OCI-LY1 (cell line): ENCODE measurements around the gene B4GALNT1.
"Not testable (repeated sequence)": the region's sequence is repeated elsewhere in the genome, so short reads cannot be mapped to it uniquely, and the experiment has no call there.

ENCODE experiments used
- H2AFZ ChIP-seq: fragments of 200-600 bp; sonication (generic), shearing (Covaris generic); 2 replicates; pipeline ENCODE4 v1.6.0; 2014; ENCODE audit warnings: antibody characterized with exemption, mild to moderate bottlenecking, low read length
- H3F3A ChIP-seq: fragments of 200-600 bp; sonication (generic), shearing (Covaris generic); 2 replicates; pipeline ENCODE4 v1.6.0; 2014; ENCODE audit warnings: mild to moderate bottlenecking, antibody characterized with exemption, low read length, moderate library complexity; ENCODE audit not compliant: insufficient read depth
- H3K27ac ChIP-seq: fragments of 200-600 bp; sonication (generic); 2 replicates; pipeline ENCODE4 v1.5.1; 2014; ENCODE audit warnings: low read length, mixed run types, mild to moderate bottlenecking, low read depth; ENCODE audit not compliant: poor library complexity, severe bottlenecking
- H3K27me3 ChIP-seq: fragments of 200-600 bp; sonication (generic); 2 replicates; pipeline ENCODE4 v1.6.0; 2014; ENCODE audit warnings: antibody characterized with exemption, mild to moderate bottlenecking, low read length, moderate library complexity; ENCODE audit not compliant: insufficient read depth
- H3K36me3 ChIP-seq: fragments of 200-600 bp; sonication (generic); 2 replicates; pipeline ENCODE4 v1.6.1; 2014; ENCODE audit warnings: mild to moderate bottlenecking, antibody characterized with exemption, low read length, moderate library complexity, mixed read lengths; ENCODE audit not compliant: insufficient read depth
- H3K4me1 ChIP-seq: fragments of 200-600 bp; sonication (generic); 2 replicates; pipeline ENCODE4 v1.5.1; 2014; ENCODE audit warnings: mild to moderate bottlenecking, low read length, moderate library complexity; ENCODE audit not compliant: insufficient read depth, severe bottlenecking
- H3K4me2 ChIP-seq: fragments of 200-600 bp; sonication (generic), shearing (Covaris generic); 2 replicates; pipeline ENCODE4 v1.6.1; 2014; ENCODE audit warnings: low read length
- H3K4me3 ChIP-seq: fragments of 200-600 bp; sonication (generic); 2 replicates; pipeline ENCODE4 v1.5.1; 2014; ENCODE audit warnings: low read length, low read depth, mild to moderate bottlenecking, mixed read lengths; ENCODE audit not compliant: poor library complexity, severe bottlenecking
- H3K79me2 ChIP-seq: fragments of 200-600 bp; shearing (Covaris generic); 2 replicates; pipeline ENCODE4 v1.6.1; 2016; ENCODE audit warnings: mixed run types, low read length, mixed read lengths; ENCODE audit not compliant: insufficient read depth
- H3K9ac ChIP-seq: fragments of 200-600 bp; sonication (generic), shearing (Covaris generic); 2 replicates; pipeline ENCODE4 v1.6.1; 2014; ENCODE audit warnings: mild to moderate bottlenecking, low read length, mixed read lengths
- H3K9me2 ChIP-seq: fragments of 200-600 bp; sonication (generic), shearing (Covaris generic); 2 replicates; pipeline ENCODE4 v1.6.1; 2014; ENCODE audit warnings: low read depth, mild to moderate bottlenecking, low read length, mixed read lengths
- H3K9me3 ChIP-seq: fragments of 200-600 bp; shearing (Covaris generic); 2 replicates; pipeline ENCODE4 v1.6.1; 2014; ENCODE audit warnings: low read length, mixed read lengths
- H4K20me1 ChIP-seq: fragments of 200-600 bp; sonication (generic), shearing (Covaris generic); 2 replicates; pipeline ENCODE4 v1.6.0; 2016; ENCODE audit warnings: mild to moderate bottlenecking, low read length; ENCODE audit not compliant: insufficient read depth
- EZH2 ChIP-seq: fragments of 200-600 bp; sonication (generic), shearing (Covaris generic); IDR thresholded peaks from 2 replicates; pipeline ENCODE4 v1.8.0; 2017; ENCODE audit warnings: borderline replicate concordance, mixed run types, mild to moderate bottlenecking, antibody characterized with exemption, low read length, moderate library complexity, mixed read lengths
- TF ChIP-seq, protein P1 (sequence below): fragments of 200-600 bp; sonication (generic), shearing (Covaris generic); IDR thresholded peaks from 2 replicates; pipeline ENCODE4 v1.5.1; 2017; ENCODE audit warnings: mild to moderate bottlenecking, antibody characterized with exemption, low read length, moderate library complexity, mixed read lengths

The B4GALNT1 gene

GRCh38 chr12:57620245-57620935 is 12.6 kb downstream of the B4GALNT1 start:
- no peaks in the 10 kb centered on the region for H3K36me3 ChIP-seq
- no peak overlapping the region for H3K4me3 ChIP-seq
- peaks cover 6% of the 10 kb centered on the region for H3K27me3 ChIP-seq
- no peak overlapping the region for H3K9ac ChIP-seq
- H3K27ac ChIP-seq, result no peak overlapping the region
- peaks cover 9% of the 10 kb centered on the region for H3K4me1 ChIP-seq
- H3K4me2 ChIP-seq, result no peak overlapping the region
- H3K9me3 ChIP-seq, result no peaks in the 10 kb centered on the region
- H2AFZ ChIP-seq, result no peak overlapping the region
- TF ChIP-seq EZH2, result no peak
- TF ChIP-seq, protein P1, sequence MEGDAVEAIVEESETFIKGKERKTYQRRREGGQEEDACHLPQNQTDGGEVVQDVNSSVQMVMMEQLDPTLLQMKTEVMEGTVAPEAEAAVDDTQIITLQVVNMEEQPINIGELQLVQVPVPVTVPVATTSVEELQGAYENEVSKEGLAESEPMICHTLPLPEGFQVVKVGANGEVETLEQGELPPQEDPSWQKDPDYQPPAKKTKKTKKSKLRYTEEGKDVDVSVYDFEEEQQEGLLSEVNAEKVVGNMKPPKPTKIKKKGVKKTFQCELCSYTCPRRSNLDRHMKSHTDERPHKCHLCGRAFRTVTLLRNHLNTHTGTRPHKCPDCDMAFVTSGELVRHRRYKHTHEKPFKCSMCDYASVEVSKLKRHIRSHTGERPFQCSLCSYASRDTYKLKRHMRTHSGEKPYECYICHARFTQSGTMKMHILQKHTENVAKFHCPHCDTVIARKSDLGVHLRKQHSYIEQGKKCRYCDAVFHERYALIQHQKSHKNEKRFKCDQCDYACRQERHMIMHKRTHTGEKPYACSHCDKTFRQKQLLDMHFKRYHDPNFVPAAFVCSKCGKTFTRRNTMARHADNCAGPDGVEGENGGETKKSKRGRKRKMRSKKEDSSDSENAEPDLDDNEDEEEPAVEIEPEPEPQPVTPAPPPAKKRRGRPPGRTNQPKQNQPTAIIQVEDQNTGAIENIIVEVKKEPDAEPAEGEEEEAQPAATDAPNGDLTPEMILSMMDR, result no peak
- no peaks in the 10 kb centered on the region for H4K20me1 ChIP-seq
- no peaks in the 10 kb centered on the region for H3F3A ChIP-seq
- no peaks in the 10 kb centered on the region for H3K9me2 ChIP-seq
- H3K79me2 ChIP-seq, result no peaks in the 10 kb centered on the region

GRCh38 chr12:57619434-57620244 is 13.4 kb downstream of the B4GALNT1 start:
- TF ChIP-seq, protein P1, result no peak
- no peak for TF ChIP-seq EZH2
- Histone ChIP-seq H3K79me2 (no peaks in the 10 kb centered on the region), H3K4me2 (no peak overlapping the region), H3K9me2 (no peaks in the 10 kb centered on the region), H4K20me1 (no peaks in the 10 kb centered on the region), H3K4me3 (no peak overlapping the region), H3K9ac (no peak overlapping the region), H3K36me3 (no peaks in the 10 kb centered on the region), H2AFZ (no peak overlapping the region), H3K27ac (no peak overlapping the region), H3K9me3 (no peaks in the 10 kb centered on the region), H3F3A (no peaks in the 10 kb centered on the region), H3K27me3 (peaks cover 6% of the 10 kb centered on the region), H3K4me1 (peaks cover 9% of the 10 kb centered on the region)

- no peaks in the 10 kb centered on the region for H3K79me2 ChIP-seq
- no peaks in the 10 kb centered on the region for H4K20me1 ChIP-seq
- TF ChIP-seq EZH2, result no peak
- TF ChIP-seq, protein P1, result no peak
- no peaks in the 10 kb centered on the region for H3F3A ChIP-seq
- H3K9me3 ChIP-seq, result no peaks in the 10 kb centered on the region
- H3K9me2 ChIP-seq, result no peaks in the 10 kb centered on the region
- no peak overlapping the region for H3K9ac ChIP-seq
- no peak overlapping the region for H3K4me2 ChIP-seq
- H3K4me3 ChIP-seq, result no peak overlapping the region
- no peak overlapping the region for H3K27ac ChIP-seq
- H2AFZ ChIP-seq, result no peak overlapping the region
- H3K36me3 ChIP-seq, result no peaks in the 10 kb centered on the region
- peaks cover 9% of the 10 kb centered on the region for H3K27me3 ChIP-seq
- peaks cover 11% of the 10 kb centered on the region for H3K4me1 ChIP-seq
These were observed 14.0 kb downstream of the B4GALNT1 start for GRCh38 chr12:57618966-57619433.

DNA sequence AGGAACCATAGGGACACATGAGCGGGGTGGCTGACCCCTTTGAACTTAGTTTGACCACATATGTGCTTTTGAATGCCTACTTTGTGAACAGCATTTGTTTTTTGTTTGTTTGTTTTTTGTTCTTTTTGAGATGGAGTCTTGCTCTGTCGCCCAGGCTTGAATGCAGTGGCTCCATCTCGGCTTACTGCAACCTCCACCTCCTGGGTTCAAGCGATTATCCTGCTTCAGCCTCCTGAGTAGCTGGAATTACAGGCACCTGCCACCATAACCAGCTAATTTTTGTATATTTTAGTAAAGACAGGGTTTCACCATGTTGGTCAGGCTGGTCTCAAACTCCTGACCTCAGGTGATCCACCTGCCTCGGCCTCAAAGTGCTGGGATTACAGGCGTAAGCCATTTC is 14.6 kb downstream of the B4GALNT1 start:
- H3K9me3 ChIP-seq, H3K9me2 ChIP-seq, H3K4me3 ChIP-seq, H3K36me3 ChIP-seq, H3K79me2 ChIP-seq, H3K27me3 ChIP-seq, H3F3A ChIP-seq, H3K27ac ChIP-seq, H4K20me1 ChIP-seq, H3K9ac ChIP-seq, H3K4me2 ChIP-seq, H2AFZ ChIP-seq: not testable (repeated sequence)
- peaks cover 16% of the 10 kb centered on the region for H3K4me1 ChIP-seq
